Measurements from ENCODE around the gene TRAF2.
A peak's percentile ranks its signal among the peaks of the same experiment; 100 is the strongest.
"Not testable (repeated sequence)": the region's sequence is repeated elsewhere in the genome, so short reads cannot be mapped to it uniquely, and the experiment has no call there.

TRAF2 gene

GRCh38 chr9:136880651-136881050 lies 5.7 kb upstream of the TRAF2 start:
- no peak overlapping the region for H3K4me3 Mint-ChIP-seq
- no peaks in the 10 kb centered on the region for H3K4me1 Mint-ChIP-seq
- TF ChIP-seq CTCF (IDR thresholded peaks at IDR 0.05) = no peak
- H3K27ac Mint-ChIP-seq = no peak overlapping the region
- peaks cover 23% of the 10 kb centered on the region for H3K27me3 Mint-ChIP-seq (ENCODE audit: low read depth, poor library complexity)
- H3K9me3 Mint-ChIP-seq = peaks cover 5% of the 10 kb centered on the region
- DNase-seq = no peak
- H3K36me3 Mint-ChIP-seq (ENCODE audit: low read depth) = no peaks in the 10 kb centered on the region

- Mint-ChIP-seq H3K4me3 (no peak overlapping the region), H3K4me1 (no peaks in the 10 kb centered on the region), H3K36me3 (ENCODE audit: low read depth) (no peaks in the 10 kb centered on the region), H3K27ac (no peak overlapping the region), H3K9me3 (no peaks in the 10 kb centered on the region), H3K27me3 (ENCODE audit: low read depth, poor library complexity) (peaks cover 14% of the 10 kb centered on the region)
- no peak for TF ChIP-seq CTCF (IDR thresholded peaks at IDR 0.05)
- DNase-seq = no peak
Observed at GRCh38 chr9:136881691-136882108, 4.6 kb upstream of the TRAF2 start.

- Mint-ChIP-seq H3K9me3 (no peaks in the 10 kb centered on the region), H3K4me3 (no peak overlapping the region)
Observed at GRCh38 chr9:136882109-136882946, 4.0 kb upstream of the TRAF2 start.

GRCh38 chr9:136882947-136883283 lies 3.4 kb upstream of the TRAF2 start:
- not testable (repeated sequence) for DNase-seq; H3K9me3 Mint-ChIP-seq; H3K4me1 Mint-ChIP-seq; H3K4me3 Mint-ChIP-seq; H3K27ac Mint-ChIP-seq; H3K36me3 Mint-ChIP-seq (ENCODE audit: low read depth)
- peaks cover 11% of the 10 kb centered on the region for H3K27me3 Mint-ChIP-seq (ENCODE audit: low read depth, poor library complexity)

More at GRCh38 chr9:136882109-136882946, 4.0 kb upstream of the TRAF2 start:
- DNase-seq = no peak
- no peak for TF ChIP-seq CTCF (IDR thresholded peaks at IDR 0.05)
- Mint-ChIP-seq H3K36me3 (ENCODE audit: low read depth) (no peaks in the 10 kb centered on the region), H3K27ac (no peak overlapping the region), H3K4me1 (peaks cover 6% of the 10 kb centered on the region), H3K27me3 (ENCODE audit: low read depth, poor library complexity) (peaks cover 14% of the 10 kb centered on the region)

GRCh38 chr9:136883670-136884069 lies 2.6 kb upstream of the TRAF2 start:
- H3K27me3 Mint-ChIP-seq (ENCODE audit: low read depth, poor library complexity); H3K4me3 Mint-ChIP-seq; DNase-seq; H3K4me1 Mint-ChIP-seq; H3K9me3 Mint-ChIP-seq; H3K27ac Mint-ChIP-seq; H3K36me3 Mint-ChIP-seq (ENCODE audit: low read depth): not testable (repeated sequence)

- Mint-ChIP-seq H3K36me3 (ENCODE audit: low read depth) (no peaks in the 10 kb centered on the region), H3K9me3 (no peaks in the 10 kb centered on the region), H3K27ac (peak overlapping the region; percentile 55), H3K4me3 (peak overlapping the region; percentile 86), H3K4me1 (peaks cover 9% of the 10 kb centered on the region), H3K27me3 (ENCODE audit: low read depth, poor library complexity) (no peaks in the 10 kb centered on the region)
- DNase-seq = peak; percentile 67
- no peak for TF ChIP-seq CTCF (IDR thresholded peaks at IDR 0.05)
Observed at GRCh38 chr9:136886610-136887597, 588 bp downstream of the TRAF2 start.

All from nephron progenitor cell (in vitro differentiated cells).